ENCODE measurements around the gene KLF7.

Gene KLF7

DNA sequence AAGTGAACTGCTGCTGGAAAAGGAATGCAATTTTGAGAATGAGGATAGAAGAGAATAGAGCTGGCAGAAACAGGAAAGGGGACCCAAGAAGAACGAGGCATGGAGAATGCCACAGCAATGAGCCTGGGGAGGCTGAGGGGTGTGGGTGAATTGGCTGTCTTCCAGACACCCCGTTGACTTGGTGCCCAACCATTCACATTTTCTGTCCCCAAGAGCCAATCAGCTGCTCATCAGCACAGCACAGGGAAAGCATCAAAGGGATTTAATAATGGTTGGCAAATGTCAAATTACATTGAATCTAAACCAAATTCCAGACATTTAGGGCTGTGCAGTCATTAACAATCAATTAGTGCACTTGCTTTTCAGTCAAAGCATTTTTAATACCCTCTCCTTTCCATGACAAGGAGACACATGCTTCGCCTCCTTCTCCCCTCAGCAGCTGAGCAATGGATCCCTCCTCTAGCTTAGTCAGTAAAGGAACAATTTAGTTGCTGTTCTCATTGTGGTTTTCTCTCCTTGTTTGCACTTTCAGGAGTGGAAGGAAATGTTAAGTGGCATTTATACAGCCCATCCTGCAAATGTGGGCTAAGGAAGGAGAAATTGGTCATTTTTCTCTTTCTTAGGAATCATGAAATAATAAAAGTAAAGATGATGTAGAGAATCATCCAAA is 98.8 kb downstream of the KLF7 start:
- TF ChIP-seq ZFX (IDR thresholded peaks at IDR 0.05; ENCODE audit: borderline replicate concordance): no peak
- TF ChIP-seq, protein P1, sequence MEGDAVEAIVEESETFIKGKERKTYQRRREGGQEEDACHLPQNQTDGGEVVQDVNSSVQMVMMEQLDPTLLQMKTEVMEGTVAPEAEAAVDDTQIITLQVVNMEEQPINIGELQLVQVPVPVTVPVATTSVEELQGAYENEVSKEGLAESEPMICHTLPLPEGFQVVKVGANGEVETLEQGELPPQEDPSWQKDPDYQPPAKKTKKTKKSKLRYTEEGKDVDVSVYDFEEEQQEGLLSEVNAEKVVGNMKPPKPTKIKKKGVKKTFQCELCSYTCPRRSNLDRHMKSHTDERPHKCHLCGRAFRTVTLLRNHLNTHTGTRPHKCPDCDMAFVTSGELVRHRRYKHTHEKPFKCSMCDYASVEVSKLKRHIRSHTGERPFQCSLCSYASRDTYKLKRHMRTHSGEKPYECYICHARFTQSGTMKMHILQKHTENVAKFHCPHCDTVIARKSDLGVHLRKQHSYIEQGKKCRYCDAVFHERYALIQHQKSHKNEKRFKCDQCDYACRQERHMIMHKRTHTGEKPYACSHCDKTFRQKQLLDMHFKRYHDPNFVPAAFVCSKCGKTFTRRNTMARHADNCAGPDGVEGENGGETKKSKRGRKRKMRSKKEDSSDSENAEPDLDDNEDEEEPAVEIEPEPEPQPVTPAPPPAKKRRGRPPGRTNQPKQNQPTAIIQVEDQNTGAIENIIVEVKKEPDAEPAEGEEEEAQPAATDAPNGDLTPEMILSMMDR (IDR thresholded peaks at IDR 0.05): no peak
- H3K27ac ChIP-seq: no peak overlapping the region

DNA sequence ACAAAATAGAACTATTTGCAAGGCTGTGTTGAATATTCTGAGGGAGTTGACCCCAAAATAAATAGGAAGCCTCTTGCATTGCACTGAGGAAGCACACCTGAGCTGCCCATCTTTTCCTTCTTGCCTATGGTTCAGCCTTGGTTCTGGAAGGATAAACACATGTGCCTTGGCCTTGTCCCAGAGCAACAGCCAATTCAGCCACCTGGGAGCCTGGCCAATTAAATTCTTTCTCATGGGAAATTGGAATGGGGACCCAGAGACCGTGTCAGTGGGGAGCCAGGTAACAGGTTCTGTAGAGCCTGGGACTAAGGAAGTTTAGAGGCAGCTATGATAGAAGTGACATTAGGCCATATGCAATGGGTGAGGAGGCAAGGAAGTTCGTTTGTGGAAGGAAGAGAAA is 99.6 kb downstream of the KLF7 start:
- H3K27ac ChIP-seq: peak overlapping the region; percentile 60
- TF ChIP-seq, protein P1 (IDR thresholded peaks at IDR 0.05): no peak
- TF ChIP-seq ZFX (IDR thresholded peaks at IDR 0.05; ENCODE audit: borderline replicate concordance): no peak

DNA sequence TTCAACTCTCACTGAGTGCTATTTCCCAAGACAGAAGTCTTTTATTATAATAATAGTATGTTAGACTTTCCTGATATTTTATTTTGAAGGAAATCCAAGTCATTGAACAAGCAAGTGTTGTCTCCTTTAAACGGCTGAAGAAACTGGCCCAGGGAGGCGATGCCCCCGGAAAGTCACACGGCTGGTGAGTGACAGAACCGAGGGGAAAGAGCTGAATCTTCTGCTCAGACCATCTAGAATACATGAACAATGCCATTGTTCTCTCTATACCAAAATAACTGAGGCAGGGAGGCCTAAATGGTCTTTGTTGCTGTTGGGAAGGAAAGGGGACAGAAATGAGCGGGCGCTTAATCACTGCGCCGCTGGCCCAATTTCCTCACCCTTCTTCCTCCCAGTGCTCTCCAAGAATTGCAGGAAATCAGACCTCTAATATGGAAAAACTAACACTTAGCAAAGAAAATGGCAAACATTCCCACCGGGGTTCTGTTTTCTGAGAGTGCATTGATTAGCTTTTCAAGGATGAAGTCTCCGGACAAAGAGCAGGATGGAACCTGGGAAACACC is 101.5 kb downstream of the KLF7 start:
- H3K27ac ChIP-seq: peak overlapping the region; percentile 60; the same call in 1 of the 2 replicates
- TF ChIP-seq, protein P1 (IDR thresholded peaks at IDR 0.05): no peak
- no peak for TF ChIP-seq ZFX (IDR thresholded peaks at IDR 0.05; ENCODE audit: borderline replicate concordance)

DNA sequence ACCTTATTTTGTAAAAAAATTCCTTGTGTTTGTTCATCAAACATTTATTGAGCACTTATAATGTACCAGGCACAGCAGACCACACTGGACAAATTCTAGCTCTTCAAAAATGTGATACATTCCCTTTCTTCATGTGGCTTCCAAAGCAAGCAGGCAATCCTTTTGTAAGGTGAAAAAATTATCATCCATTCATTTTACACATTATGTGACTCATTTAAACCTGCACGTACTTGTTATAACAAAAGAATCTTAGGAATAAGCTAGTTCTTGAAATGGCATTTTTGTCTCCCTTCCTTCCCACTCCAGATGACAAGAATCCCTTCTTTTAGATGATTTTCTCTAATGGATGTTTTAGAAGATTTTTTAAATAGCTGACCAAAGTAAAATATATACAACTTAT is 104.6 kb downstream of the KLF7 start:
- TF ChIP-seq, protein P1 (IDR thresholded peaks at IDR 0.05): no peak
- TF ChIP-seq ZFX (IDR thresholded peaks at IDR 0.05; ENCODE audit: borderline replicate concordance): no peak
- H3K27ac ChIP-seq: peak overlapping the region; percentile 36

DNA sequence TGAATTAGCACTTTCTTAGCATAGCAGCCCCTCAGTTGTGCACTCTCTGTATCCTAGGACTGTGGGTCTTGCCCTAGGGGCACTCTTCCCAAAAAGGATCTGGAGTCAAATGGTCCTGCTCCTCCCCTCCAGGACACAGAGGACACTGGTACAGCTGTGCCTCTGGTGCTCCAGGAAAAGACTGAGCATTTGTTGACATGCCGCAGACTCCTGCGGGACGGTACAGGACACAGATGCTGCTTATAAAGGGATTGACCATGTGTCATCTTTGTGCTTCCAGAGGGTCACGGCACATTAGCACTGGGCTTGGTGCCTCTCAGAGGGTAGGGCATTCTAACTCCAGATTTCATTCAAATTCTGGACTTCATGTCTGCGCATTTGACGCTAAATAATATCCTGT is 110.5 kb downstream of the KLF7 start:
- TF ChIP-seq, protein P1 (IDR thresholded peaks at IDR 0.05): no peak
- TF ChIP-seq ZFX (IDR thresholded peaks at IDR 0.05; ENCODE audit: borderline replicate concordance): no peak
- no peak overlapping the region for H3K27ac ChIP-seq

DNA sequence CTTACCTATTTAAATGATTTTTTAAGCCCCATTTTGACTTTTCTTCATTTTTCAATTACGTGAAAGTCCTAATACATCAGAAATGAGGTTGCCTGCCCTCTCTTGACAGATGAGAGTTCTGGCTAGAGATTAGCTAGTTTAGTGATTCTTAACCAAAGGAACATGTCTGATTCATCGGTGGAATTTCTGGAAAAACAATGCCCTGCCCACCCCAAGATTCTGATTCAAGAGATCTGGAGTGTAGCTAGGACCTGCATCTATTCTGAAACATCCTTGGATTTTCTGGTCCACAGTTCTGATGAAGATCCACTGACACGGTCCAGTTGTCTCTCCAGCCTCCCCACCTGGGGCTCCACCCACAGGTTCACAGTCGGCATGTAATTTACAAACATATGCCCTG is 111.2 kb downstream of the KLF7 start:
- TF ChIP-seq, protein P1 (IDR thresholded peaks at IDR 0.05): no peak
- no peak for TF ChIP-seq ZFX (IDR thresholded peaks at IDR 0.05; ENCODE audit: borderline replicate concordance)
- no peak overlapping the region for H3K27ac ChIP-seq

DNA sequence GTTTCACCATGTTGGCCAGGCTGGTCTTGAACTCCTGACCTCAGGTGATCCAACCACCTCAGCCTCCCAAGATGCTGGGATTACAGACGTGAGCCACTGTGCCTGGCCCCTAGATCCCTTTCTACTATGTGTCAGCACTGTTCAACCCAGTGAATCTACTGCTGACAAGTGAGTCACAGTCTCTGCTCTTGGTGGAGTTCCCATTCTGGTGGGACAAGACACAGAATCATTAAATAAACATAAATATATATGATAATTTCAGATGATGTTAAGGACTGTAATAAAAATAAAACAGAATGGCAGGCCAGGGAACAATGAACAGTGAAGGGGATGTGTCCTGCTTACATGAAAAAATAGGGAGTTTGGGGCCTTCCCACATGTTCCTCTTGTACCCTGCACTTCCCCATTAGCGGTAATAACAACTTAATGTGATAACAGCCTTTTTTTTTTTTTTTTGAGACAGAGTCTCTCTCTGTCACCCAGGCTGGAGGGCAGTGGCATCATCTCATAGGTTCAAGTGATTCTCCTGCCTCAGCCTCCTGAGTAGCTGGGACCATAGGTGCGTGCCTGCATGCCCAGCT is 114.3 kb downstream of the KLF7 start:
- TF ChIP-seq, protein P1 (IDR thresholded peaks at IDR 0.05): no peak
- no peak for TF ChIP-seq ZFX (IDR thresholded peaks at IDR 0.05; ENCODE audit: borderline replicate concordance)
- no peak overlapping the region for H3K27ac ChIP-seq

Data from 22Rv1 (cell line).